GM19395 (cell line): ENCODE measurements around the gene CNN2.

Experiments used
- ATAC-seq: cut with Tn5 transposase; IDR thresholded peaks from one replicate; pipeline ENCODE4 v1.9.1; 2021; ENCODE audit warnings: mild to moderate bottlenecking, moderate library complexity; ENCODE audit not compliant: unreplicated experiment

CNN2 gene

GRCh38 chr19:1080360-1081161, 54.2 kb downstream of the CNN2 start:
- ATAC-seq: no peak

GRCh38 chr19:1081301-1082164, 55.1 kb downstream of the CNN2 start:
- no peak for ATAC-seq

- ATAC-seq: no peak
Observed at GRCh38 chr19:1082165-1082927, 55.9 kb downstream of the CNN2 start.

GRCh38 chr19:1082928-1083816, 56.8 kb downstream of the CNN2 start:
- no peak for ATAC-seq

- ATAC-seq: no peak
Observed at GRCh38 chr19:1084024-1084868, 57.8 kb downstream of the CNN2 start.

- no peak for ATAC-seq
Observed at GRCh38 chr19:1085053-1085658, 58.7 kb downstream of the CNN2 start.

- ATAC-seq: no peak
Observed at GRCh38 chr19:1085676-1086442, 59.5 kb downstream of the CNN2 start.

- no peak for ATAC-seq
Observed at GRCh38 chr19:1086613-1087012, 60.2 kb downstream of the CNN2 start.

- ATAC-seq: no peak
Observed at GRCh38 chr19:1087813-1088415, 61.5 kb downstream of the CNN2 start.

GRCh38 chr19:1088416-1089010, 62.1 kb downstream of the CNN2 start:
- ATAC-seq: no peak
